GM18507 (cell line): ENCODE results near the gene SPTSSB.
A peak's percentile ranks its signal among the peaks of the same experiment; 100 is the strongest.

ENCODE experiments used
- DNase-seq: peaks from one replicate; pipeline ENCODE4 v3.0.0; 2011; ENCODE audit warnings: low read depth; ENCODE audit not compliant: insufficient read length; ENCODE audit errors: extremely low spot score
- FAIRE-seq: peaks from 2 replicates; lab custom pipeline; 2011; peaks lifted over from hg19 to GRCh38; lab: Jason Lieb, UNC

Gene SPTSSB, protein sequence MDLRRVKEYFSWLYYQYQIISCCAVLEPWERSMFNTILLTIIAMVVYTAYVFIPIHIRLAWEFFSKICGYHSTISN

DNA sequence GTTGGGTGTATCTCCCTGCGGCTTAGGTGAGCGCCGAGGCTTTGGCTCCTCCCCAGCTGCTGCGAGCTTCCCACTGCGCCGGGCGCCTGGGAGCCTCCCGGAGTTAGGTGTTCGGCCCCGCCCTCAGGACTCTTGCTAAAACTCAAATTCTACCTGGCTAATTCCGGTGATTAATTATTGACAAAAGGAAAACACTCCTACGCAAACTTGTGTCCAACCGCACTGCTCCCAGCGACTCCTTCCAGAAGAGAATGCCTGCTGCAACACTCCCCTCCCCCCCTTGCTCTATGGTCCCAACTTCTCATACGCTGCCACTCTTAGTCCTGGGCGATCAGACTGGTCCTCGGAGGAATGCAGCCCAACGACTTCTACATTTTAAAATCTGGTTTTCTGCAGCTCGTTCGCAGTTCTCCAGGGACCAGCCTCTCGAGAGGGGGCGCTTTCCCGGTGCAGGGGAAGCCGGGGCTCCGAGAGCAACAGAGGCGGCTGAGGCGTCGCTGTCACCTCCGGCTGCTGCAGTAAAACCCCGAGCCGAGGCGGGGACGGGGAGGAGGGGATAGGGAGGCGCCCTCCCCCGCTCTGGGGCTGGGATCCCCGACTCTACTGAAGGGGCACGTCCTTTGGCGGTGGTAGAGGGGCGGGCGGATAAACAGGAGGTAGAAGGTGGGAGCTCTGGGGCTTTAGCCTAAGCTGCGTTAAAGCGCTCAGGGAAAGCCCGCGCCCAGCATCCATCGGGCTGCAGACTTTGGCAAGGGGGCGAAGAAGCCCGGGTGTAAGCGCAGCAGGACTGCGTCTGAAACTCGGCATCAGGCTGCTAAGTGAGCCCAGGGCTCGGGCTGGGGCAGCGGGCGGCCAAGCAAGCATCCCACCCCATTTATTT, at the start of gene SPTSSB:
TSS of gene SPTSSB (minus strand) at position 77 of the 880 bp plus-strand sequence. CDS start 25,194 bp downstream, outside the sequence.
- peak; percentile 55 for FAIRE-seq

DNA sequence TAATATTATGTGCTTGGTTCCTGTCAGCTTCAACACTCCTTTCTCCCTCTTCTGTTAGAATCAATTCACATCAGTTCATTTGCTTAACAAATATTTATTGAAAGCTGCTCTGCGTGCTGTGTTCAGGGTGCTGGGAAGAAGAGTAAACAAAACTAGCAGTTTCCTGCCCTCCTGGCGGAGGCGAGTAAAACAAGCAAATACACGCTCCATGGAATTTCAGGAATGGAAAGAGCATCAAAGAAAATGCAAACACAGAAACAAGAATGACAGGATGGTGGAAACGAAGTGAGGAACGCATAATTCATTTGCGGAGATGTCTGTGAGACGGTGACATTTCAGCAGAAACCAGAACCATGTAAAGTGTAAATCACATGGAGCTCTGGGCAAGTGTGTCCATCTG, 49.4 kb upstream of the SPTSSB start:
- FAIRE-seq (no peak), DNase-seq (no peak)

More for the DNA sequence above, at the start of gene SPTSSB:
- peak; percentile 22 for DNase-seq

DNA sequence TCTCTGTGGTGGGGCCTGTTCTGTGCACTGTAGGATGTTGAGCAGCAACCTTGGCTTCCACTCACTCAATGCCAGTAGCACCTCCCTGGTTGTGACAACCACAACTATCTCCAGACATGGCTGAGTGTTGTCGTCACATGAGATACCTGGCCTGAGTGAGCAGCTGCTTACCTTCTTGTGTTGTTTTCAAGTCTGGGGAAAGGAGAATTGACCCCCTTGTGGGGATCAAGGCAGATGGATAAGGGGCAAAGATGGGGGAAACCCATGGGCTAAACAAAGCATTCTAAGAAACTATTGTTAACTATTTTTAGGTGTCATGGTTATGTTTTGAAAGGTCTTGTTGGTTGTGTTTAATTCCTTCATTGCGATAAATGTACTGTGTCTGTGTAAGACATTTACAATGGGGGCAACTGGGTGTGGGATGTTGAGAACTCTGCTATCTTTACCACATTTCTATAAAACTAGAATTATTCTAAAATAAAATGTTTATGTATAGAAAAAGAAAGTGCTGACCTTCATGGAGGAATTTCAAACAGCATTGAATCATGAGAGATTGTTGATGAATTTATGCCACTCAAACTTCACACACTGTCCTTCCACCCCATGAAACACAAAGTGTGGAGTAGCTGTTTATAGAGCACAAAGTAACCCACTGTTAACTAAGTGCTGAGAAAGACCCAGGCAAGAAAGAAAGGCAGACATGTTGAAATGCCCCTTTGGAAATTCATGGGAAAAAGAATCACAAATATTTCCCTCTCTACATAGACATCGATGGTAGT, 48.4 kb upstream of the SPTSSB start:
- DNase-seq, result no peak
- FAIRE-seq, result no peak

- FAIRE-seq (no peak), DNase-seq (no peak)
These were observed 44.4 kb upstream of the SPTSSB start for GRCh38 chr3:161415506-161416231.

- DNase-seq (no peak), FAIRE-seq (peak; percentile 31)
These were observed 43.6 kb upstream of the SPTSSB start for GRCh38 chr3:161414907-161415306.

GRCh38 chr3:161413855-161414210, 42.5 kb upstream of the SPTSSB start:
- FAIRE-seq (peak; percentile 55), DNase-seq (no peak)

DNA sequence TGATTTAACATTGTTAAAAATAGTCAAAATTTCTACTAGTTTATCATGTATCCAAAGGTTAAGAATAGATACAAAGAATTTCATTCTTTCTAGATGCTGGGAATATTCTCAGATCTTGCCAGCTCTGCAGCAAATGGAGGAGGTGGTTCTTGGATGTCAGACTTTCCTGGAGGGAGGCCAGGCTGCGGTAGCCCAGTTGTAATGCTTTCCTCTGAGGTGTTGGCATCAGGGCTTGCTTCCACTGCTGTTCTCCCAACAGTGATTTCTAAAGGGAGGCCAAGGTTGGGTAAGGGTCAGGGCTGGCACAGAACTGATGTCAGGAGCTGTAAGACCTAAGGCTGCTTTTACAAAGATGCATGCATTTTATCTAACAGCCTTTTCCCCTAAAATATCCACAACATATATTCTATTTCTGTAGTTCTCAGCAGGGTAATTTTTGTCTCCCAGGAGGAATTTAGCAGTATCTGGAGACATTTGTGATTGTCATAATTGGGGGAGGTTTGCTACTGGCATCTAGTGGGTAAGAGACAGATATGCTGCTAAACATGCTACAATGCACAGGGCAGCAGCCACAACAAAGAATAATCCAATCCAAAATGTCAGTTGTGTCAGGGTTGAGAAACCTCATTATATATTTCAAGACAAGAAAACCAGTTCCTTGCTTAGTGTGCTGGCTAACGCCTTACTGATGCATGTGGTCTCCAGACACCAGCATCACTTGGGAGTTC, 42.0 kb upstream of the SPTSSB start:
- FAIRE-seq (no peak), DNase-seq (no peak)

DNA sequence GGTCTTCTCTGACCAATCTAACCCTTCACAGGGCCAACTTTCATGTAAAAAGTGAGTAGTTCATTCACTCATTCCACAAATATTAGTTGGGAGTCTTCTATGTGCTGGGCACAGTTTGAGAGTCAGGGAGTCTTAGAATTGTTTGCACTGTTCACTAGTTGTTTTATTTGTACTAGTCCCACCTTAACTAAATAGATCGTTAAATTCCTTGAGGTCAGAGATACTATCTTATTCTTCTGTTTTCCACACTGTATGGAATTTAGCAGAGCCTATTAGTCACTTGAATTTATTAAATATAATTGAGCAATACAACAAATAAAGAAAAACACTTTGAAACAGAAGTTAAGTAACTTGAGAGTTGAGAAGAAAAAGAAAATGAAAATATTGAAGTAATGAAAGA, 40.8 kb upstream of the SPTSSB start:
- DNase-seq, result no peak
- no peak for FAIRE-seq

DNA sequence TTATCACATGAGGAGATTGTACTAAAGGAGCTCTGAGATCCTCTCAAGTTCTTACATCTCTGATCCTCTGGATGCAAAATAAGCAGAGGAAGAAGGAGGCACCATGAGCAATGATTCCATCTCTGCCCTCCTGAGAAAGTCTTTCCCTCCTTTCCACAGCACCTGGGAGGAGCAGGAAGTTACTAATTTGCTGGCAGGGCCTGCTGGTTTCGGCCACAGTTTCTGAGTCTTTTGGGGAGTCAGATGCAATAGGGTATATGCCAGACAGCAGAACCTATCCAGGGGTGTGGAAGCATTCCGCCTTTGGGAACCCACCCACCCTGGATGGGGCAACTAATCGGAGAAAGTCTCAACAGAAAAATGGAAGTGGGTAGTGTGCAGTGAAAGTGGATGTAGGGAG, 38.5 kb upstream of the SPTSSB start:
- FAIRE-seq, result peak; percentile 5

GRCh38 chr3:161409069-161409468, 37.8 kb upstream of the SPTSSB start:
- FAIRE-seq, result peak; percentile 79
- DNase-seq, result no peak

More for the DNA sequence above, 38.5 kb upstream of the SPTSSB start:
- DNase-seq, result no peak

GRCh38 chr3:161406594-161407555, 35.6 kb upstream of the SPTSSB start:
- DNase-seq (no peak), FAIRE-seq (no peak)

DNA sequence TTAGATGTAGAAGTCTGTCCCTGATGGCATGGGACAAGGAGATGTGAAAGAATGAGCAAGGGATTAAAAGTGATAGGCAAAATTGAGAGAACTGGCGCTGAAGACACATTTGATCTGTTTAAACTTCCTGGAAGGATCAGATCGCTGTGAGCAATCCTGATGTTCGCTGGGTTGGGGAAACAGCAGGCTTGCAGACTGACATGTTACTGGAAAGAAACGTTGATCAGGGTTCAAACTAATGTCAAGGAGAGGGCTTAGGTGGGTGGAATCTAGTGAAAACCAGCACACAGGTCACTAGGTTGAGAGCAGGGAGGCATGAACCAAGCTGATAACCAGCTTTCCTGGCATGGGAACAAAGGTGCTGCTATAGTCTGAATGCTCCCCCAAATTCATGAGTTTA, 34.5 kb upstream of the SPTSSB start:
- DNase-seq, result no peak
- peak; percentile 21 for FAIRE-seq

DNA sequence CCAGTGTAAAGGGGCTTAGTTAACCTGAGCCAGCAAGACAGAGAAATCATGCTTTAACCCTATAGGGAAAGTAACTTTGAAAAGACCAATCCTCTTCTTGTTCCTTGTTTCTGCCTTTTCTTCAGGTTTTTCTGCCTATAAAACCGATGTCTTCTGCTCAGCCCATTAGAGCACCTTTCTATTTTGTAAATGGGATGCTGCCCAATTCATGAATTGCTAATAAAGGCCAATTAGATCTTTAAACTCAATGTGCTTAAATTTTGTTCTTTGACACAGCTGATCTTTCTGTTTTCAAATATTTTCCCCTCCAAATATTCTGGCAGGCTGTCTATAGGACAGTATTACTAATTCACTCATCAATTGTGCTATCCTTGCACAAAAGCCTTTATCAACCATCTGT, 33.8 kb upstream of the SPTSSB start:
- no peak for DNase-seq
- FAIRE-seq, result no peak

DNA sequence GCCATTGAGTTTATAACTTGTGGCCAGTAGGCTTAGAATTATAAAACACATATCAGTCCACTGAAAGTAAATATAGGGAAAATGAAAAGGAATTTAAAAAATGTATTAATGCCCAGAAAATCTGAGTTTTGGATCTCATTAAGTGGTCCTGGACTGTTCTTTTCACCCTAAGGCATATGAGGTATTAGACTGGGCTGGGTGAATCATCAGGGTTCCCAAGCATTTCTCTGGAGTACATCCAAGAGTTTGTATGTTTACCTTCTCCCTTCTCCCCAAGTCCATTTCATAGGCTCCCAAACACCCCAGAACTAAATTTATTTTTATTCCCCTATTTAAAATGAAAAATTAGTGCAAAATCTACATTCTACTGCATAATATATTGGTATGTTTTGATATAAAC, 31.9 kb upstream of the SPTSSB start:
- DNase-seq (no peak), FAIRE-seq (no peak)

DNA sequence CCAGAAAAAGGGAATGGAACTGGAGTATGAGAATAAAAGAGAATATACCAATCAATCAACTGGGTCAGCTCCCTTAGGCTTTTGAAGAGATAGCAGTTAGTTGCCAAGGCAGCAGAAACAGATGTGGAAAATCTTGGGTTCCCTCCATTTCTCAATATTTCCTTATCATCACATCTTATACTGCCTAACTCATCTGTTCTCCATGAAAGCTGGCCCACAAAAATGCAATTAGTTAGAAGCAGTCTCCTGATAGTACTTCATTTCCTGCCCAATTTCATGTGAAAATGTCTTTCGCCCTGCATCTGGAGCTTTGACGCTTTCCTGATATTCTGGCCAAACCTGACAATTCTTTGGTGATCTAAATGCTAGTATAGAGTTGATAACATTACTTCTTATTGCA, 30.1 kb upstream of the SPTSSB start:
- DNase-seq (no peak), FAIRE-seq (no peak)

- FAIRE-seq (no peak), DNase-seq (no peak)
These were observed 29.3 kb upstream of the SPTSSB start for GRCh38 chr3:161400650-161401049.

DNA sequence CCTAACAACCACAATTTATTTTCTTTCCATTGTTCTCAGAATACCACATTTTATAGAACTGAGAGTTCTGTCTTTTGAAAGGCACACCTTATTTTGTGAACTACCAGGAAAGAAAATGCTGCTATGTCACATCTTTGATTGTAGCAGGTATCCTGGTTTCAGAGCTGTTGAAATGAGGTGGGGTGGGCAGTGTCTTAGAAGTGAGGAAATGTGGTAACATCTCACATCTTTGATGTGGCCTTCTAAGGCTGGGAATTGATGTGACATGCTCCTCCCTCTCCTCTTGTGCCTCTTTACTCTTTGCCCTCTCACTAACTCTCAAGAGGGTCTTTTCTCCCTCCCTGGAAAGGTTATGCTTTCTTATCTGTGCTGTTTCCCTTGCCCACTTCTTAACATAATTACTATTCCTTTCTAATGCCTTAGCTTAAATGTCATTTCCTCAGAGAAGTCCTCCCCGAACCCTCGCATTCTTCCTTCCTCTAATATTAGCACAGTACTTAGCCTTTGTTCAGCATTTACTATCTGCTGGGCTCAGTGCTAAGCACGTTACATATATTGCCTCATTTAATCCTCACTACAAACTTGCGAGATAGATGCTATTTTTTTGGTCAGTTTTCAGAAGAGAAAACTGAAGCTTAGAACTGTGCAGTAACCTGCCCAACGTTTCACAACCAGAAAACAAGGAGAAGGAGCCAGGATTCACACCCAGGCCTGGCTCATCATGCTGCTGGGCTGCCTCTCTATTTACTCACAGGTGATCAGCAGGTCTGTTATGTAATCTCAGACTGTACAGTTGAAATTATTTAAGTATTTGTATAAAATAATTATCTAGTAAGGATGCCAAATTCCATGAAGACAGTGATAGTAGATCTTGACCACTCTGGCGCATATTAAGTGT, 24.0 kb upstream of the SPTSSB start:
- DNase-seq (no peak), FAIRE-seq (no peak)
